Upper lobe of left lung (tissue), 6 donors: Measurements from ENCODE around the gene CUX1. TPM values are rescaled to one million over a fixed set of nuclear protein-coding genes. Genes with fewer than 3 reads are reported as not detected.

Source experiments
- ATAC-seq, 2 donors: fragments of 200-7000 bp; cut with Tn5 transposase; one replicate each; pipeline ENCODE4 v1.9.1; 2022; ENCODE audit warnings: mild to moderate bottlenecking in 2 of 2, moderate library complexity in 2 of 2; ENCODE audit not compliant: low FRiP score in 2 of 2
- DNase-seq, 2 donors: peaks; one replicate each; pipeline ENCODE4 v3.0.0-alpha.2; 2019 to 2020
- H3K27ac ChIP-seq, 4 donors: fragments of 200-600 bp; sonication (generic); one replicate each; pipeline ENCODE4 v1.5.1; 2016 to 2019
- H3K27me3 ChIP-seq, 4 donors: fragments of 200-600 bp; sonication (generic); one replicate each; pipeline ENCODE4 v1.5.1; 2017 to 2019
- H3K36me3 ChIP-seq, 4 donors: fragments of 200-600 bp; sonication (generic); one replicate each; pipeline ENCODE4 v1.5.1; 2016 to 2019
- H3K4me1 ChIP-seq, 4 donors: fragments of 200-600 bp; sonication (generic); one replicate each; pipeline ENCODE4 v1.5.1; 2018 to 2019
- H3K4me3 ChIP-seq, 4 donors: fragments of 200-600 bp; sonication (generic); one replicate each; pipeline ENCODE4 v1.5.1; 2017 to 2019; ENCODE audit warnings: mild to moderate bottlenecking in 2 of 4, moderate library complexity in 1 of 4
- H3K9me3 ChIP-seq, 4 donors: fragments of 200-600 bp; sonication (generic); one replicate each; pipeline ENCODE4 v1.5.1; 2018 to 2019
- CTCF ChIP-seq, 6 experiments: fragments of 450-650 bp in 4 of 6; fragments of 200-600 bp in 2 of 6; sonication (generic) in 2 of 6; IDR thresholded peaks; one replicate each; pipeline ENCODE4 v1.5.1; 2016 to 2019; ENCODE audit warnings: antibody characterized with exemption in 6 of 6
- EP300 ChIP-seq, 4 donors: sonication (generic); formaldehyde crosslinking; IDR thresholded peaks; one replicate each; pipeline ENCODE4 v1.5.1; 2017; ENCODE audit warnings: antibody characterized with exemption in 4 of 4, control low read depth in 2 of 4
- POLR2A ChIP-seq, 4 donors: fragments of 450-650 bp; IDR thresholded peaks; one replicate each; pipeline ENCODE4 v1.5.1; 2016 to 2017; ENCODE audit warnings: antibody characterized with exemption in 4 of 4, mild to moderate bottlenecking in 2 of 4
- POLR2AphosphoS5 ChIP-seq, 2 donors: sonication (generic); formaldehyde crosslinking; IDR thresholded peaks; one replicate each; pipeline ENCODE4 v1.5.1; 2017; ENCODE audit warnings: antibody characterized with exemption in 2 of 2
- WGBS, 2 donors: methylation state at CpG; one replicate each; pipeline ENCODE4 v1.1.5; 2017 to 2018; 5-methylcytosine and 5-hydroxymethylcytosine counted together
- total RNA-seq, 6 donors: library from RNA; depleted of rRNA in 4 of 6; stranded (reverse); fragments of >200 nt in 4 of 6; gene quantifications; one replicate each; pipeline versions ENCODE4 v1.1.0 to v1.2.1, GENCODE V29; 2016 to 2021
- donor health status: DM: no; HTN: no; CAD: no; lungs with moderate emphysema.
- donor health status: DM: no; HTN: yes; CAD: no; lungs with severe emphysema.

CUX1 gene
- total RNA-seq, 6 donors from 2014 or later = 106 to 188 (median 115) TPM

GRCh38 chr7:101869026-101869900, 51.8 kb downstream of the CUX1 start:
- no peaks in the 10 kb centered on the region for H3K36me3 ChIP-seq
- peak overlapping the region in 3 of 4 donors; percentile 20 to 66 (median 43) for H3K27ac ChIP-seq
- H3K27me3 ChIP-seq = no peaks in the 10 kb centered on the region
- 72 to 82% methylated on average over 38 of the region's 38 CpGs for WGBS, 2 donors
- no peaks in the 10 kb centered on the region for H3K9me3 ChIP-seq
- H3K4me3 ChIP-seq = no peak overlapping the region
- DNase-seq (peak in 1 of 2 donors; percentile 62), ATAC-seq (no peak)
- TF ChIP-seq CTCF (IDR thresholded peaks at IDR 0.05) (no peak), EP300 (IDR thresholded peaks at IDR 0.05) (no peak), POLR2AphosphoS5 (IDR thresholded peaks at IDR 0.05) (no peak), POLR2A (IDR thresholded peaks at IDR 0.05) (no peak)
- peaks cover 16 to 35% (median 24%) of the 10 kb centered on the region in 4 donors for H3K4me1 ChIP-seq

GRCh38 chr7:101869901-101870290, 52.5 kb downstream of the CUX1 start:
- ATAC-seq (no peak), DNase-seq (no peak)
- 77 to 82% methylated on average over 7 of the region's 7 CpGs for WGBS, 2 donors
- H3K36me3 ChIP-seq = no peaks in the 10 kb centered on the region
- no peak overlapping the region for H3K4me3 ChIP-seq
- no peak for TF ChIP-seq EP300 (IDR thresholded peaks at IDR 0.05)
- TF ChIP-seq CTCF (IDR thresholded peaks at IDR 0.05) = no peak
- TF ChIP-seq POLR2A (IDR thresholded peaks at IDR 0.05) = no peak
- TF ChIP-seq POLR2AphosphoS5 (IDR thresholded peaks at IDR 0.05) = no peak
- H3K4me1 ChIP-seq = peaks cover 16 to 39% (median 24%) of the 10 kb centered on the region in 4 donors
- no peaks in the 10 kb centered on the region for H3K9me3 ChIP-seq
- H3K27ac ChIP-seq = peak overlapping the region in 3 of 4 donors; percentile 20 to 66 (median 65)
- no peaks in the 10 kb centered on the region for H3K27me3 ChIP-seq

DNA sequence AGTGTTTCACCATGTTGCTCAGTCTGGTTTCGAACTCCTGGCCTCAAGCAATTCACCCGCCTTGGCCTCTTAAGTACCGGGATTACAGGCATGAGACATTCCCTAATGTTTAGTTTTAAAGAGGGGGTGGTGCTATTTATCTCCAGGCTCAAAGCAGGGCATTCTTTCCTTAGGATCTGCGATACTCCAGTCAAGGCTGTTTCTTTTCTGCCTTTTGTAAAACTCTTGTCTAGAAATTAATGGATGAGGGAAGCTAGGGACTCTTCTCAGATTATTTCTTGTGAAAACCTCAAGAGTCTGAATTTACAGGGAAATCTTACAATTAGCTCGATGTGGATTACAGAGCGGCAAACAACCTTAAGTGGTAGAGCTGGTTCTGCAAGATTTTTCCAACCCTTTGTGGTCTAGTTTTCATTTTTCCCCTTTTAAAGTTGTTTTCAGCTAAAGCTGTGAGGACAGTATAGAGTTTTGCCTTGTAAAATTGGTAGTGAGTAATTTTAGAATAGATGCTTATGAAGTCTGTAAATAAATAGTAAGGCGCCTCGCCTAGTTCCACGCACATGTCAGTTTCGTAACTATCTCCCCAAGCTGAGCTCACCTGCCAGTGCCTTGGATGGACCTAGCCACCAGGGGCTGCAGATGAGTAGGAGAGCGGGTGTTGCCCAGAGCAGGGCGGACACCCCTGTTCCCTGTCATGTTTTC, 53.1 kb downstream of the CUX1 start:
- Histone ChIP-seq H3K36me3 (no peaks in the 10 kb centered on the region), H3K27me3 (no peaks in the 10 kb centered on the region), H3K27ac (peak overlapping the region in 3 of 4 donors; percentile 20 to 66 (median 65)), H3K9me3 (no peaks in the 10 kb centered on the region), H3K4me1 (peaks cover 16 to 45% (median 27%) of the 10 kb centered on the region in 4 donors), H3K4me3 (no peak overlapping the region)
- 58 to 72% methylated on average over 12 of the region's 12 CpGs for WGBS, 2 donors
- ATAC-seq (peak; percentile 26 to 46), DNase-seq (peak in 1 of 2 donors; percentile 52)
- TF ChIP-seq CTCF (IDR thresholded peaks at IDR 0.05) = peak in 2 of 6 experiments; percentile 10 to 22
- TF ChIP-seq EP300 (IDR thresholded peaks at IDR 0.05) = no peak

DNA sequence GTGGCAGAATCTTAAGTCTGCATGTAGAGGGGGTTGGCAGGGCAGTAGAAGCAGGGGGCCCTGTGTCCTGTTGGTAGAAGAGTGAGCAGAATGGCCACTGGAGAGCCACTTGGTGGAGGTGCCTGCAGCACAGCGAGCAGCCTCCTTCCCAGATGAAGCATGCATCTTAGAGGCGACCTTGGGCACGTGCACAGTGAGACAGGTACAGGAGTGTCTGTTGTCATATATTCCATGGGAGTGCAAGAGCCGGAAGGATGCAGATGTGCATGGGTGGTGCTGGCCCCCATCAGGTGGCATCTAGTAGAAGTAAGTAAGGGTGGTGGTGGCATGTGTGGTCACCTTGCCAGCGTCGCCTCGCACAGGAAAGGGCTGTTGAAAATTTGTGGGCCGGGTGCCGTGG, 53.9 kb downstream of the CUX1 start:
- no peaks in the 10 kb centered on the region for H3K36me3 ChIP-seq
- DNase-seq (no peak), ATAC-seq (no peak)
- H3K27me3 ChIP-seq = no peaks in the 10 kb centered on the region
- WGBS, 2 donors = 81 to 89% methylated on average over 9 of the region's 9 CpGs
- peaks cover 16 to 45% (median 28%) of the 10 kb centered on the region in 4 donors for H3K4me1 ChIP-seq
- TF ChIP-seq EP300 (IDR thresholded peaks at IDR 0.05) = no peak
- TF ChIP-seq POLR2AphosphoS5 (IDR thresholded peaks at IDR 0.05) = no peak
- TF ChIP-seq CTCF (IDR thresholded peaks at IDR 0.05) = no peak
- no peak for TF ChIP-seq POLR2A (IDR thresholded peaks at IDR 0.05)
- H3K27ac ChIP-seq = peak overlapping the region in 3 of 4 donors; percentile 1 to 66 (median 65)
- H3K4me3 ChIP-seq = no peak overlapping the region
- H3K9me3 ChIP-seq = no peaks in the 10 kb centered on the region
